Keratinocyte (primary cell): Measurements from ENCODE around the gene SH2B3. TPM values are rescaled to one million over a fixed set of nuclear protein-coding genes. Genes with fewer than 3 reads are reported as not detected.
"Not testable (repeated sequence)": the region's sequence is repeated elsewhere in the genome, so short reads cannot be mapped to it uniquely, and the experiment has no call there.

Experiments
- DNase-seq: peaks from one replicate; pipeline ENCODE4 v3.0.0-alpha.2; 2011; ENCODE audit warnings: low read depth, missing footprints, low spot score
- FAIRE-seq: peaks from 2 replicates; lab custom pipeline; 2011; peaks lifted over from hg19 to GRCh38; lab: Jason Lieb, UNC
- H2AFZ ChIP-seq: 2 replicates; pipeline ENCODE4 v1.6.0; 2012; ENCODE audit warnings: low read length, control low read depth, inconsistent platforms; ENCODE audit not compliant: control insufficient read depth
- H3K27ac ChIP-seq: 2 replicates; pipeline ENCODE4 v1.5.1; 2011; ENCODE audit warnings: low read length; ENCODE audit not compliant: control insufficient read depth, insufficient read depth
- H3K27me3 ChIP-seq: 3 replicates; pipeline ENCODE4 v1.6.0; 2011; ENCODE audit warnings: low read length; ENCODE audit not compliant: control insufficient read depth, insufficient read depth; ENCODE audit errors: extremely low read depth
- H3K36me3 ChIP-seq, 2 experiments: 2 replicates in 1 of 2; 3 replicates in 1 of 2; pipeline ENCODE4 v1.5.1; 2011; ENCODE audit warnings: low read length in 2 of 2, mild to moderate bottlenecking in 1 of 2; ENCODE audit not compliant: control insufficient read depth in 2 of 2, insufficient read depth in 2 of 2; ENCODE audit errors: extremely low read depth in 1 of 2
- H3K4me1 ChIP-seq: 3 replicates; pipeline ENCODE4 v1.5.1; 2011; ENCODE audit warnings: low read length; ENCODE audit not compliant: control insufficient read depth, insufficient read depth; ENCODE audit errors: extremely low read depth
- H3K4me2 ChIP-seq: 3 replicates; pipeline ENCODE4 v1.6.0; 2011; ENCODE audit warnings: low read depth, low read length; ENCODE audit not compliant: control insufficient read depth, insufficient read depth; ENCODE audit errors: extremely low read depth
- H3K4me3 ChIP-seq, 3 experiments: fragments of 200-600 bp in 1 of 3; sonication (generic) in 1 of 3; 2 replicates in 2 of 3; 3 replicates in 1 of 3; pipeline ENCODE4 v1.5.1; 2011 to 2016; ENCODE audit warnings: low read length in 3 of 3, mild to moderate bottlenecking in 3 of 3, control low read depth in 2 of 3, inconsistent platforms in 1 of 3, low read depth in 1 of 3, mixed read lengths in 1 of 3, mixed run types in 1 of 3, moderate library complexity in 1 of 3; ENCODE audit not compliant: control insufficient read depth in 2 of 3, insufficient read depth in 2 of 3; ENCODE audit errors: extremely low read depth in 1 of 3
- H3K79me2 ChIP-seq: 2 replicates; pipeline ENCODE4 v1.6.0; 2012; ENCODE audit warnings: low read length; ENCODE audit not compliant: control insufficient read depth, insufficient read depth
- H3K9ac ChIP-seq: 3 replicates; pipeline ENCODE4 v1.6.0; 2011; ENCODE audit warnings: low read length; ENCODE audit not compliant: control insufficient read depth, insufficient read depth; ENCODE audit errors: extremely low read depth
- H3K9me1 ChIP-seq: 3 replicates; pipeline ENCODE4 v1.6.0; 2011; ENCODE audit warnings: low read length; ENCODE audit not compliant: control insufficient read depth, insufficient read depth; ENCODE audit errors: extremely low read depth
- H3K9me3 ChIP-seq: 2 replicates; pipeline ENCODE4 v1.5.1; 2012; ENCODE audit warnings: low read depth, low read length; ENCODE audit not compliant: control insufficient read depth
- H4K20me1 ChIP-seq: 3 replicates; pipeline ENCODE4 v1.6.0; 2011; ENCODE audit warnings: low read length; ENCODE audit not compliant: control insufficient read depth, insufficient read depth; ENCODE audit errors: extremely low read depth
- EZH2 ChIP-seq: IDR thresholded peaks from one replicate; pipeline ENCODE4 v1.6.1; 2012; ENCODE audit warnings: inconsistent platforms, mild to moderate bottlenecking, low read length, moderate library complexity
- dilution Hi-C: fragments of 300-500 bp; cut with MboI; formaldehyde crosslinking; loops from one replicate; pipeline ENCODE4 v1.7.0; 2020; ENCODE audit warnings: low sequenced_read_pairs; ENCODE audit not compliant: extremely low pct_ligation_motif_present
- polyA plus RNA-seq, 5 experiments: library from polyadenylated mRNA; depleted of rRNA in 3 of 5; stranded (reverse) in 3 of 5; stranded (forward) in 1 of 5; unstranded in 1 of 5; fragments of >200 nt; gene quantifications; 1 replicate in 1 of 5; 2 replicates in 3 of 5; 3 replicates in 1 of 5; pipeline versions ENCODE4 v1.2.1 to v1.2.3, GENCODE V29; 2011 to 2012; ENCODE audit warnings: missing spikeins in 2 of 5, low read depth in 1 of 5, low replicate concordance in 1 of 5
- TF ChIP-seq, protein P1 (sequence below), 3 experiments: IDR thresholded peaks in 1 of 3; conservative IDR thresholded peaks in 1 of 3; optimal IDR thresholded peaks in 1 of 3; 2 replicates in 2 of 3; 3 replicates in 1 of 3; pipeline versions ENCODE3 to v1.5.1; 2011; ENCODE audit warnings: low read length in 3 of 3, mild to moderate bottlenecking in 3 of 3, moderate library complexity in 2 of 3, control low read depth in 1 of 3, inconsistent platforms in 1 of 3; ENCODE audit not compliant: insufficient read depth in 2 of 3; ENCODE audit errors: extremely low read depth in 1 of 3

The SH2B3 gene
- polyA plus RNA-seq, 1 donor (not counting 4 experiments of a cell fraction or from before 2014, with no cell fraction given): 7.7 TPM

DNA sequence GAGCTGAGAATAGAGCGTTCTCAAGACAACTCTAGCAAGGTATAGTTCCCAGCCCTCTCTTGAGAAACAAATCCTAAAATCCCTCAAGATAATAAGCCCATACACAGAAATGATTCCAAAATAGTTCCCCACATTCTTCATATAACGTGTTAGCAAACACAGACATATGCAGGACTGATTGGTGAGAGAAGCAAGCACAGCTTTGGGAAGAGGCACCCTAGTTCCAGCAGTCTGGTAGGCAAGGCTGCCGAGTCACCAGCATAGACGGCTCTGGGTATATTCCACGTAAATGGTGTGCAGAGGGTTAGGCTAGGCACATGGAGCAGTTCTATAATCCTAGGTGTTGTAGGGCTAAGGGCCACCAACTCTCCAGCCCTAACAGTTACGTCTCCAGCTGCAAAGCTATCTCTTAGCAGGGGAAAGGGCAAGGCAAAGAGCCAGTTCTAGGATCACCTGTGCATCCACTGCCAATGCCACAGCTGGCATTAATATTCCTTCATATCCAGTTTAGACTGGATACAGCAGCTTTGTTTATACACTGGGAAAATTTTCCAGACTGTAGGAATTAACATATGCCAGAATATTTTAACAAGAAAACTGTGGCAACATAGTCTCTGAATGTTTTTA is 52.9 kb downstream of the SH2B3 start:
- FAIRE-seq: no peak
- H3K27ac ChIP-seq: no peak overlapping the region

DNA sequence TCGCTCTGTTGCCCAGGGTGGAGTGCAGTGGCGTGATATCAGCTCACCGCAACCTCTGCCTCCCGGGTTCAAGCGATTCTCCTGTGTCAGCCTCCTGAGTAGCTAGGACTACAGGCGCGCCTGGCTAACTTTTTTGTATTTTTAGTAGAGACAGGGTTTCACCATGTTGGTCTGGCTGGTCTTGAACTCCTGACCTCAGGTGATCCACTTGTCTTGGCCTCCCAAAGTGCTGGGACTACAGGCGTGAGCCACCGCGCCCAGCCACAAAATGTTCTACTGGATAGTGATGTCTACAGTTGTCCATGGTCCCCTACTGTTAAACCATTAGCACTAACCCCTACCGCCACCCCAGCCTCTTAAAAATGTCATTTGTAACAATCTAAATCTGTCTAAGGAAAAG is 54.4 kb downstream of the SH2B3 start:
- H3K79me2 ChIP-seq, dilution Hi-C loops, H3K27me3 ChIP-seq, FAIRE-seq, H3K4me3 ChIP-seq, DNase-seq, H3K27ac ChIP-seq, H3K9me1 ChIP-seq, H2AFZ ChIP-seq, H3K4me1 ChIP-seq, H3K9me3 ChIP-seq, H4K20me1 ChIP-seq, H3K4me2 ChIP-seq, H3K9ac ChIP-seq: not testable (repeated sequence)
- H3K36me3 ChIP-seq: peaks cover 14 to 18% of the 10 kb centered on the region in 2 experiments

More for the DNA sequence above, 52.9 kb downstream of the SH2B3 start:
- no peaks in the 10 kb centered on the region for H3K4me1 ChIP-seq
- H2AFZ ChIP-seq: no peak overlapping the region
- H3K4me3 ChIP-seq: no peak overlapping the region
- dilution Hi-C loops: no loop called here
- no peaks in the 10 kb centered on the region for H3K27me3 ChIP-seq
- H3K79me2 ChIP-seq: no peaks in the 10 kb centered on the region
- H3K4me2 ChIP-seq: no peak overlapping the region
- H3K36me3 ChIP-seq: peaks cover 24 to 29% of the 10 kb centered on the region in 2 experiments
- H3K9me3 ChIP-seq: no peaks in the 10 kb centered on the region
- H3K9me1 ChIP-seq: no peaks in the 10 kb centered on the region
- peaks cover 4% of the 10 kb centered on the region for H4K20me1 ChIP-seq
- no peak for DNase-seq
- TF ChIP-seq EZH2: no peak
- TF ChIP-seq, protein P1, sequence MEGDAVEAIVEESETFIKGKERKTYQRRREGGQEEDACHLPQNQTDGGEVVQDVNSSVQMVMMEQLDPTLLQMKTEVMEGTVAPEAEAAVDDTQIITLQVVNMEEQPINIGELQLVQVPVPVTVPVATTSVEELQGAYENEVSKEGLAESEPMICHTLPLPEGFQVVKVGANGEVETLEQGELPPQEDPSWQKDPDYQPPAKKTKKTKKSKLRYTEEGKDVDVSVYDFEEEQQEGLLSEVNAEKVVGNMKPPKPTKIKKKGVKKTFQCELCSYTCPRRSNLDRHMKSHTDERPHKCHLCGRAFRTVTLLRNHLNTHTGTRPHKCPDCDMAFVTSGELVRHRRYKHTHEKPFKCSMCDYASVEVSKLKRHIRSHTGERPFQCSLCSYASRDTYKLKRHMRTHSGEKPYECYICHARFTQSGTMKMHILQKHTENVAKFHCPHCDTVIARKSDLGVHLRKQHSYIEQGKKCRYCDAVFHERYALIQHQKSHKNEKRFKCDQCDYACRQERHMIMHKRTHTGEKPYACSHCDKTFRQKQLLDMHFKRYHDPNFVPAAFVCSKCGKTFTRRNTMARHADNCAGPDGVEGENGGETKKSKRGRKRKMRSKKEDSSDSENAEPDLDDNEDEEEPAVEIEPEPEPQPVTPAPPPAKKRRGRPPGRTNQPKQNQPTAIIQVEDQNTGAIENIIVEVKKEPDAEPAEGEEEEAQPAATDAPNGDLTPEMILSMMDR (optimal IDR thresholded peaks at IDR 0.05 in 1 of 3, IDR thresholded peaks at IDR 0.05 in 1 of 3, conservative IDR thresholded peaks at IDR 0.05 in 1 of 3; ENCODE audit: extremely low read depth in 1 of 3, insufficient read depth in 2 of 3, low read length in 3 of 3): no peak
- H3K9ac ChIP-seq: no peak overlapping the region
